ENCODE results near the gene SCAMP1. TPM values are rescaled to one million over a fixed set of nuclear protein-coding genes. Genes with fewer than 3 reads are reported as not detected.
A peak's percentile ranks its signal among the peaks of the same experiment; 100 is the strongest.

Gene SCAMP1
- polyA plus RNA-seq, 1 donor: 30.8 TPM

DNA sequence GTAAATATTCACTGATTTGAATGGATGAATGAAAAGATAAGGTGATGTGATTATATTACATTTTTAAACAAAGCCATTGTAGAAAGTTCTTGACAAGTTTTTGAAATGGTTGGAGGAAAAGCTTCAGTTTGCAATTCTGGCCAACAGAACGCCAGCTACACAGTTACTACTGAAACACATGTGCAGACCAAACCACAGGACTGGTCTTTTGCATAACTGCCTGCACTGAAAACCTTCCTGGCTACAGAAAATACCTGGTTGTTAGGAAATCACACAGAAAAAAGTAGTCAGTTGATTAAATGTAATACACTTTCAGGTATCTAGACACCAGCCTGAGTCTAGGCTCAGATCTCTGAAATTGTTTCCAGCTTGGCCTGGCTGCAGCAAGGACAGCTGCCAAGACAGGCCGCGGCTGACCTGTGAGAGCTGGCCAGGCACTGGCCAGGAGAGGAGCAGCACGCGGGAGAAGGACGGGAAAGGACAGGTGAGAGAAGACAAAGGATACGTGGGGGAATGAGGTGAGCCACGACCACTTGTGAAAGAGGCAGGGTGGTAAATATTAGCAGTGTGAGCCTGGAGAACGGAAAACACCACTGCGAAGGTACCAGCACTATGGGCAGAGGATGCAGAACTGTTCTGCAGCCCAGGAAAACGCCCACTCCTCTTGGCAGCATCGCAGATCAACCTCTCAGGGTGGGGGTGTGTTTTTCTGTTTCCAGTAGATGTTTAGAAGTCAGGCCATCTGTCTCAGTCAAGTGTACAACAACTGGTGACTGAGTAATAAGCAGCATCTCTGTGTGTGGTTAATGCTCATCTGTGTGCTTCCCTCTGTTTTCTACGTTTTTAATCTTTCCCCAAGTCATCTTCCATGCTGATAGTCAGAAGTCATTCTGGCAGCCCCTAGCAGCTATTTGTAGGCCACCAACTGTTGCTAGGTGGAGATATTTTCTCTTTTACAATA, 137.4 kb downstream of the SCAMP1 start:
- DNase-seq: no peak

- no peak for DNase-seq
Observed at GRCh38 chr5:78499485-78499884, 139.1 kb downstream of the SCAMP1 start.

GRCh38 chr5:78500028-78500427, 139.6 kb downstream of the SCAMP1 start:
- DNase-seq: no peak

GRCh38 chr5:78500871-78501270, 140.5 kb downstream of the SCAMP1 start:
- no peak for DNase-seq

DNA sequence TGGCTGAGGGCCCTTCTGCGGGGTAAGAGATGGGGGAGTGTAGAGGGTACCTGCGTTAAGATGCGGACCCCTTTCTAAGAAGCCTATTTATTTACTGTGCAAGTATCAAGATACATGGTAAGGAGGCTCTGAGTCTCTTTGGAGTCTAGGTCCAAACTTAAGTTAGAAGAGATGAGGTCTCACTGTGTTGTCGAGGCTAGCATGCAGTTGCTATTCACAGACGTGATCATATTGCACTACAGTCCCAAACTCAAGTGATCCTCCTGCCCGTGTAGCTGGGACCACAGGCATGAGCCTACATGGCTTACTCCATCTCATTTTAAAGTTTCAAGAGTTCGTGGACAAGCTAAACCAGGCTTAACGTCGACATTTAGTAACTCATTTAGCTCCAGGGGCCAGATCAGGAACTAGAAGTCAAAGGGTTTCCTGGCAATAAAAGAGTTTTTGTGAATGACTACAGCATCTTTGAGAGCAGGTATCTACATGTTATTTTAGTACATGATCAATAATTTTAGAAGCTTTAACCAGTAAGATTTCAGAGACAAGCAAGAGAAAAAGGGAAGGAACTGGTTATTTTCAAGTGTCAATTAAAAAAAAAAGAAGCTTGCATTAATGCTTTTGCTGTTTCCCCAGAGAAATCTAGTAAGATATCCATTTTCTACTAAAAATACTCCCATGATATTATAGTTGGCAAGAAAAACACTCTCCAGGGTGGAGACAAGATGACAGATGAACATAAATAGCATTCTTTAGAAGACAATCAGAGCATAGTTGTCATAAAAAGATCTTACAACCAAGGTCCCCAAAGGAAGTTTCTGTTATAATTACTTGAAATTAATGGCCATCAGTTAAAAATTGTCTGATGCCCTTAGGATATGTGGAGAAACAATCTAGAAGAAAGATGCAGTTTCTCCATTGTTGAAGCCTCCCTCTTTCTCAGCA, 141.3 kb downstream of the SCAMP1 start:
- no peak for DNase-seq

DNA sequence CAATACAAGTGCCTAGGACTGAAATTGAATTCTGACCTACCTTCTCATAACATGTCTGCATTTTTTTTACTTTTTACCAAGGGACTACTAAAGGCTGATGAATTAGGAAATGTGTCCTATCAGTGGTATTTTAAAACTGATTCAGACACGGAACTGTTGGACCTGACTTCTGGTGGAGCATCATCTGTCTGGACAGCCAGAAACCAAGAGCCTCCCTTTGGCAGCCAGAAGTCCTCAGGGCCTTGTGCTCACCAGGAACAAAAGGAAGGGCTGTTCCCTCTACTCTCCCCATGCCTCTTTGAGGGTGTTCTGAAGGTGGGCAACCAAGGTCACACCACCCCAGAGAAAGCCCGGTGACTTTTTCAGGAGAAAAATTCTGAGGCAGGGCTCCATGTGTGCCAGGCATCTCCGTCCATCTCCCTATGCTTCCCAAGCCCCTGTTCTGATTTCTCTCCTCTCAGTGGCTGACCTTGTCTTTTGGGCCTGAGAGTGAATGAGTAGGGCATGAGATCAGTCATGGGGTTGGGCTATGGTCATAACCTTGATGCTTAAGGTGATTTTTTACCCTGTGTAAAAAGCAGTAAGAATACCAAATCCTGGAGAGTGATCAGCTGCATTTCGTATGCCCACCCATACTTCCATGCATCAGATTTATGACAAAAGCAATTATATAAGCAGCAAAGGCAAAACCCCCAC, 143.7 kb downstream of the SCAMP1 start:
- no peak for DNase-seq

GRCh38 chr5:78504704-78505677, 144.6 kb downstream of the SCAMP1 start:
- peak; percentile 88 for DNase-seq

DNA sequence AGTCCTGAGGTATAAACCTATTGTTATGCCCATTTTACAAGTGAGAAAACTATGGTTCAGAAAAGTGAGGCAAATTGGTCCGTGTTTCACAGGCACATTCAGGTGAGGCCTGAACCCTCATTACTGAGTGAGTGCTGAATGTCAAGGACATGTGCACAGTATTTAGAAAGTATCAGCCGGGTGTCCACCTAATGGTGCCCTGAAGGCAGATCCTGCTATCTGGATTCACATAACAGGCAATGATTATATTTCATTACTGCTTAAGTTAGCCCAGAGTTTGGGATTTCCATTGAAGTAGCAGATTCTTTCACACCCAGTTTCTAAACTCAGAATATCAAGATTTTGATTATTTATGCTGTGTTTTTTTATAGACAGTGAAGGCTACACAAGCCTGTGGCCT, 145.4 kb downstream of the SCAMP1 start:
- no peak for DNase-seq

DNA sequence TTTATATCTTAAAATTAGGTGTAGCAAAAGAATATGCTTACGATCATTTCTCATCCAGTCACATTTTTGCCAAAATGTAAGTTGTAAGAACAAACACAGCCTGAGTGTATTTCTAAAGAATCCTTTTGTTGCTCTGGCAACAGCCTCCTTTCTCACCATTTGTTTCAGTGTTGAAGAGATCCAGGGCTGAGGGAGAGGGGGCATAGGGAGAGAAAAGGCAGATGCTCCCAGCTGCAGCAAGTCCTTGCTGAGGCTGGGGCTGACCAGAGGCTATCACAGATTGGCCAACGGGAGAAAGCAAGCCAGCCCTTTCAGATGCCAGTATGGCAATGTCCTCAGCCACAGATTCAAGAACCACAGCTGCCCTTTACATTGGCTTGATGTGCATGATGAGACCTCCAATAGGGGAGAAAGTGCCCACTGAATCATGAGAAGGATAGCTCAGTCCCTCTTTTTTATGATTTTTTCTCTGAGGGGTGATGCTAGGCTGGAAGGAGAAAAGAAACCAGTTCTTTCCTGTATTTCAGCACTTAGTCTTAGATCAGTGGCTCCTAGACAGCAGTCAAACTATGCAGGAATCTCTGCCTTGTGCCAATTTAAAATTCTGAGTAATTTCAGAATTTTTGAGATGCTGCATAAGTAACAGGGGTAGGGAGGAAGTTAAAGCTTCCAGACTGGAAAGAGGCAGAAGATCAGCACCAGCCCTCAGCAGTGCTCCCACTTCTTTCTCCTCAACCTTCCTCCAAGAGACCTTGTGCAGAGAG, 146.0 kb downstream of the SCAMP1 start:
- no peak for DNase-seq

- DNase-seq: no peak
Observed at GRCh38 chr5:78507531-78507930, 147.1 kb downstream of the SCAMP1 start.

- DNase-seq: no peak
Observed at GRCh38 chr5:78508186-78508765, 147.9 kb downstream of the SCAMP1 start.

DNA sequence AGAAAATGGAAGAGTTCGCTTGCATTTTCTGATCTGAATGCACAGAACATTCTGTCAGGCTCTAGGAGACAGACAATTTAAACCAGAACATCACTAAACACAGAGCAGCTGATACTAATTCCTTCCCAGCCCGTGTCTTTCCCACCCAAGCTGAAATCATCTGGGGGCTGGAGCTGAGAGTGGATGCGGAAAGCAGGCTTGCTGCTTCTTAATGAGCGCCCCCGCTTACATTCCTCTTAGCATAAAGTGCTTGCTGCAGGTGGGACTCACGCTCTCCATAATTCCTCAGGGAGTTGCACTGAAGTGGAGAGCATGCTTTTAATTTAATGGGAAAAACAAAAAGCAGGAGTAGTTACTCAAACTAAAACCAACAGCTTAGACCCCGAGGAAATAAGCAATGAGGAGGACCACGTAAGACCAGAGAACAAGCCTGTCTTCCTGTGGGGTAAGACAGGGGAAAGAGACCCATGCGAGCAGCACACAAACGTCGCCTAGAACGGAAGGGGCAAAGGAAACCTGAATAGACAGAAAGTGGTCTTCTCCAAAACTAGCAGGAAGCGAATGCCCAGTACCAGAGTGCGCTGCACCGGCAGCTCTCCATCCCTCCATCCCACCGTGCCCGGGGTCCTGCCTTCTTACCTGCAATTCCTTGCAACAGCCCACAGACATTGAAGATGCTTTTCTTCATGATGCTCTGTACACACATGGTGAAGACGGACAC, 148.9 kb downstream of the SCAMP1 start:
- no peak for DNase-seq

DNA sequence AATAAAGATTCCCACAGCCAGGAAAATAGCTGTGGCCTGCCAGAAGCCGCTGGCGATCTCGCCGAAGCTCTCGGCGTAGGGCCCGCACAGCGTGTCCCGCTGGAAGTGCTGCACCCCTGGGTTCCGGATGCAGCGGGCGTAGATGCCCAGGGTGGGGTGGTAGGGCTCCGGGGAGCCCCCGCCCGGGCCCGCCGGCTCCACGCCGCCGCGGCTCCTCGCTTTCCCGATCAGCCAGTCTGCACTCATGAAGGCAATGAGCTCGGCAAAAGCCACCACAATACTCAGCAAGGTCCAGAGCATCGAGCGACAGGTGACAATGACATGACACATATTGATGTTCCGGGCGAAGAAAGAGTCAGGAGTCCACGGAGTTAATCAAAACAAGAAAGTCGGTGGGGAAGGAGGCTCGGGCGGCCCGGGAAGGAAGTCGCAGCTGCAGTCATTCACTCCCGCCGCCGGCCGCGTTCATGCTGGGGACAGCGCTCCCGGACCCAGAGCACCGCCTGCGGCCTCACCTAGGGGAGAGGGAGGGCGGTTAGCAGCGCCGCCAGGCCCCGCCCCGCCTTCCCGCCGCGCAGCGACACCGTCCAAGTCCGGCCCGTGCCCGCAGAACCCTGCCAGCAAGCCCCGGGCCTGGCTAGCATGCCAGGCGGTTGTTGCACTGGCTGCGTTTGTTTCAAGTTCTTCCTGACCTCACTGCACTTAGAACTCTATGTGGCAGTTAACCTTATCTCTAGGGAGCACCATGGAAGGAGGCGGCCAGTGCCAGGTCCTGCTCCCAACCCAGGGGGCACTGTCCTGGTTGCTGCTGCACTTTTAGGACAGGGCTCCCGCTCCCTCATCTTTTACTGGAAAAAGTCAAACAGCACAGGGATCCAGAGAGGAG, 149.7 kb downstream of the SCAMP1 start:
- DNase-seq: no peak

DNA sequence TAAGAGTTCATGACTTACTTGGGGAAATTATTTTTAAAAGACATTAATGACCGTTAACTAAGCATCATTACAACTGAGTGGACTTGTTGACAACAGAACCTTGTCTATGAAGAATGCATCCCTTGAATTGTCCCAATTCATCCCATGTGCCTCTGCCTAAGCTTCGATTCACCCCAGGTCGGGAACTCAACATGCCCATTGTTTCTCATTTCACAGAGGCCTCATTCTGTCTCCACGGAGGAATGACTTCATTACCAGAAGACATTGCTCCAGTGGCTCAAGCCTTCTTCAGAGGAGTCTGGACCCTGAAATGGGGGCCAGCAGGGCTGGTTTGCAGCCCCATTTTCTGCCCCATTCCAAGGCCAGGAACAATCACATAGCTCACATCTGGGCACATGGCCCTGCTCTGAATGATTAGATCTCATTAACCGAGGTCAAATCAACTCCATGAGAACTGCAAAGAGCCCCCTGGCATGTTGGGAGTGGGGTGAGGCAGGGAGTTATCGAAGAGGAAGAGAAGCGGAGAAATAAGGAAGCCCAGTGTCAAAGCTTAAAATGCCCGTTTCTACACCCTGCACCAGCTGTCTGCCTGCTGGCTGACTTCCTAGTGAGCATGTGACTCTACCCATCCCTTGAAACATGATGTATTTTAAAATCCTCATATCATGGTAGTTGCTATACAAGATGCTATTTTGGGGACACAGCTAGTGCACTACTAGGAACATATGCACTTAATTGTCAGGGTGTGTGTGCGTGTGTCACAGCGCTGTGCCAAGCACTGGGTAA, 150.9 kb downstream of the SCAMP1 start:
- DNase-seq: no peak

- no peak for DNase-seq
Observed at GRCh38 chr5:78512435-78512834, 152.0 kb downstream of the SCAMP1 start.

- no peak for DNase-seq
Observed at GRCh38 chr5:78513441-78513840, 153.0 kb downstream of the SCAMP1 start.
